ENCODE measurements around the gene LRG1. TPM values are rescaled to one million over a fixed set of nuclear protein-coding genes. Genes with fewer than 3 reads are reported as not detected.

The LRG1 gene
- total and polyA plus RNA-seq, 4 donors, result 57.8 to 1,122 (median 661) TPM

DNA sequence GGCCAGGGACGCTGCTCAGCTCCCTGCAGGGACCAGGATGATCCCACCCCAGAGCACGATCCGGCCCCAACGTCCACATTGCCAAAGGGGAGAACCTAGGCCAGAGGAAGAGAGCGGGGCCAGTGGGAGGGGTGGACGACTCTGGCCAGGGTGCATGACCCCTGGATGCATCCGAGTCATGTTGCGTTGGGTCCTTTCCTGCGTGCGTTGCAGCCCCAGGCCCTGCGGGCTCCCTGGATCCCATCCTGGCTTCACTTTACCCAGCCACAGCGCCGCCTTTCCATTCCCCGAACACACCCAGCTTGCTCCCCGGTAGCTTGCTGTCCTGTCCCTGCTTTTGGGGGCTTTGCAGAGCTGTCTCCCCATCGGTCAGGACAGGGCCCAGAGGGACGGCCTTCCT is 32.0 kb downstream of the LRG1 start:
- no peak overlapping the region for H3K27ac ChIP-seq (ENCODE audit: low read depth in 1 of 2, low read length in 2 of 2)
- H3K4me1 ChIP-seq (ENCODE audit: control insufficient read depth in 4 of 4, insufficient read depth in 4 of 4, low read length in 3 of 4), result no peaks in the 10 kb centered on the region
- H3K9ac ChIP-seq (ENCODE audit: low read depth in 1 of 2, low read length in 2 of 2), result no peak overlapping the region
- 88% methylated on average over 17 of the region's 17 CpGs for WGBS
- H3K4me3 ChIP-seq (ENCODE audit: low read depth in 1 of 3, low read length in 3 of 3), result no peak overlapping the region
- H3K9me3 ChIP-seq (ENCODE audit: control insufficient read depth in 4 of 4, low read length in 3 of 4), result no peaks in the 10 kb centered on the region
- H3K36me3 ChIP-seq (ENCODE audit: control insufficient read depth in 4 of 4, insufficient read depth in 3 of 4, low read depth in 1 of 4, low read length in 3 of 4), result peaks cover 8 to 71% (median 23%) of the 10 kb centered on the region in 4 donors
- DNase-seq (ENCODE audit: low spot score), result no peak
- no peaks in the 10 kb centered on the region for H3K27me3 ChIP-seq (ENCODE audit: control insufficient read depth in 4 of 4, insufficient read depth in 4 of 4, low read length in 3 of 4)
- TF ChIP-seq, protein P1, sequence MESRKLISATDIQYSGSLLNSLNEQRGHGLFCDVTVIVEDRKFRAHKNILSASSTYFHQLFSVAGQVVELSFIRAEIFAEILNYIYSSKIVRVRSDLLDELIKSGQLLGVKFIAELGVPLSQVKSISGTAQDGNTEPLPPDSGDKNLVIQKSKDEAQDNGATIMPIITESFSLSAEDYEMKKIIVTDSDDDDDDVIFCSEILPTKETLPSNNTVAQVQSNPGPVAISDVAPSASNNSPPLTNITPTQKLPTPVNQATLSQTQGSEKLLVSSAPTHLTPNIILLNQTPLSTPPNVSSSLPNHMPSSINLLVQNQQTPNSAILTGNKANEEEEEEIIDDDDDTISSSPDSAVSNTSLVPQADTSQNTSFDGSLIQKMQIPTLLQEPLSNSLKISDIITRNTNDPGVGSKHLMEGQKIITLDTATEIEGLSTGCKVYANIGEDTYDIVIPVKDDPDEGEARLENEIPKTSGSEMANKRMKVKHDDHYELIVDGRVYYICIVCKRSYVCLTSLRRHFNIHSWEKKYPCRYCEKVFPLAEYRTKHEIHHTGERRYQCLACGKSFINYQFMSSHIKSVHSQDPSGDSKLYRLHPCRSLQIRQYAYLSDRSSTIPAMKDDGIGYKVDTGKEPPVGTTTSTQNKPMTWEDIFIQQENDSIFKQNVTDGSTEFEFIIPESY (IDR thresholded peaks at IDR 0.05), result no peak
- TF ChIP-seq GABPA (IDR thresholded peaks at IDR 0.05 in 1 of 2, conservative IDR thresholded peaks at IDR 0.05 in 1 of 2), result no peak
- no peak for TF ChIP-seq FOXA1 (IDR thresholded peaks at IDR 0.05)
- TF ChIP-seq SP1 (IDR thresholded peaks at IDR 0.05), result no peak
- no peak for TF ChIP-seq NR2F2 (IDR thresholded peaks at IDR 0.05)
- TF ChIP-seq, protein P2, sequence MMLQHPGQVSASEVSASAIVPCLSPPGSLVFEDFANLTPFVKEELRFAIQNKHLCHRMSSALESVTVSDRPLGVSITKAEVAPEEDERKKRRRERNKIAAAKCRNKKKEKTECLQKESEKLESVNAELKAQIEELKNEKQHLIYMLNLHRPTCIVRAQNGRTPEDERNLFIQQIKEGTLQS (IDR thresholded peaks at IDR 0.05), result no peak
- TF ChIP-seq, protein P3, sequence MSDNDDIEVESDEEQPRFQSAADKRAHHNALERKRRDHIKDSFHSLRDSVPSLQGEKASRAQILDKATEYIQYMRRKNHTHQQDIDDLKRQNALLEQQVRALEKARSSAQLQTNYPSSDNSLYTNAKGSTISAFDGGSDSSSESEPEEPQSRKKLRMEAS (IDR thresholded peaks at IDR 0.05), result no peak
- no peak for TF ChIP-seq RAD21 (IDR thresholded peaks at IDR 0.05)
- TF ChIP-seq FOXA2 (IDR thresholded peaks at IDR 0.05), result no peak
- TF ChIP-seq HNF4A (conservative IDR thresholded peaks at IDR 0.05), result no peak
- TF ChIP-seq TAF1 (conservative IDR thresholded peaks at IDR 0.05), result no peak
- TF ChIP-seq EGR1 (IDR thresholded peaks at IDR 0.05; ENCODE audit: low read depth in 2 of 2), result no peak
- TF ChIP-seq, protein P4, sequence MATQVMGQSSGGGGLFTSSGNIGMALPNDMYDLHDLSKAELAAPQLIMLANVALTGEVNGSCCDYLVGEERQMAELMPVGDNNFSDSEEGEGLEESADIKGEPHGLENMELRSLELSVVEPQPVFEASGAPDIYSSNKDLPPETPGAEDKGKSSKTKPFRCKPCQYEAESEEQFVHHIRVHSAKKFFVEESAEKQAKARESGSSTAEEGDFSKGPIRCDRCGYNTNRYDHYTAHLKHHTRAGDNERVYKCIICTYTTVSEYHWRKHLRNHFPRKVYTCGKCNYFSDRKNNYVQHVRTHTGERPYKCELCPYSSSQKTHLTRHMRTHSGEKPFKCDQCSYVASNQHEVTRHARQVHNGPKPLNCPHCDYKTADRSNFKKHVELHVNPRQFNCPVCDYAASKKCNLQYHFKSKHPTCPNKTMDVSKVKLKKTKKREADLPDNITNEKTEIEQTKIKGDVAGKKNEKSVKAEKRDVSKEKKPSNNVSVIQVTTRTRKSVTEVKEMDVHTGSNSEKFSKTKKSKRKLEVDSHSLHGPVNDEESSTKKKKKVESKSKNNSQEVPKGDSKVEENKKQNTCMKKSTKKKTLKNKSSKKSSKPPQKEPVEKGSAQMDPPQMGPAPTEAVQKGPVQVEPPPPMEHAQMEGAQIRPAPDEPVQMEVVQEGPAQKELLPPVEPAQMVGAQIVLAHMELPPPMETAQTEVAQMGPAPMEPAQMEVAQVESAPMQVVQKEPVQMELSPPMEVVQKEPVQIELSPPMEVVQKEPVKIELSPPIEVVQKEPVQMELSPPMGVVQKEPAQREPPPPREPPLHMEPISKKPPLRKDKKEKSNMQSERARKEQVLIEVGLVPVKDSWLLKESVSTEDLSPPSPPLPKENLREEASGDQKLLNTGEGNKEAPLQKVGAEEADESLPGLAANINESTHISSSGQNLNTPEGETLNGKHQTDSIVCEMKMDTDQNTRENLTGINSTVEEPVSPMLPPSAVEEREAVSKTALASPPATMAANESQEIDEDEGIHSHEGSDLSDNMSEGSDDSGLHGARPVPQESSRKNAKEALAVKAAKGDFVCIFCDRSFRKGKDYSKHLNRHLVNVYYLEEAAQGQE (IDR thresholded peaks at IDR 0.05), result no peak
- TF ChIP-seq HNF4G (IDR thresholded peaks at IDR 0.05), result no peak
- TF ChIP-seq, protein P5, sequence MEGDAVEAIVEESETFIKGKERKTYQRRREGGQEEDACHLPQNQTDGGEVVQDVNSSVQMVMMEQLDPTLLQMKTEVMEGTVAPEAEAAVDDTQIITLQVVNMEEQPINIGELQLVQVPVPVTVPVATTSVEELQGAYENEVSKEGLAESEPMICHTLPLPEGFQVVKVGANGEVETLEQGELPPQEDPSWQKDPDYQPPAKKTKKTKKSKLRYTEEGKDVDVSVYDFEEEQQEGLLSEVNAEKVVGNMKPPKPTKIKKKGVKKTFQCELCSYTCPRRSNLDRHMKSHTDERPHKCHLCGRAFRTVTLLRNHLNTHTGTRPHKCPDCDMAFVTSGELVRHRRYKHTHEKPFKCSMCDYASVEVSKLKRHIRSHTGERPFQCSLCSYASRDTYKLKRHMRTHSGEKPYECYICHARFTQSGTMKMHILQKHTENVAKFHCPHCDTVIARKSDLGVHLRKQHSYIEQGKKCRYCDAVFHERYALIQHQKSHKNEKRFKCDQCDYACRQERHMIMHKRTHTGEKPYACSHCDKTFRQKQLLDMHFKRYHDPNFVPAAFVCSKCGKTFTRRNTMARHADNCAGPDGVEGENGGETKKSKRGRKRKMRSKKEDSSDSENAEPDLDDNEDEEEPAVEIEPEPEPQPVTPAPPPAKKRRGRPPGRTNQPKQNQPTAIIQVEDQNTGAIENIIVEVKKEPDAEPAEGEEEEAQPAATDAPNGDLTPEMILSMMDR (IDR thresholded peaks at IDR 0.05; ENCODE audit: low read depth, low read length, missing input control), result no peak
- no peak for TF ChIP-seq RXRA (IDR thresholded peaks at IDR 0.05)

DNA sequence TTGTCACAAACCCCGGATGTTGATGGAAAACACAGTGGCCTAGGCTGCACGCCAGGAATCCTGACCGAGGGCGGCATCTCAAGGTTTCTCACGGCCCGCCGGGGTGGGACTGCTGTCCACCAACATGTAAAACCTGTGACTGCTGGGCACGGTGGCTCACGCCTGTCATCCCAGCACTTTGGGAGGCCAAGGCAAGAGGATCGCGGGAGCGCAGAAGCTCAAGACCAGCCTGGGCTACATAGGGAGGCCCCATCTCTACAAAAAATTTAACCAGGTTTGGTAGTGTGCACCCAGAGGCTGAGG is 32.7 kb downstream of the LRG1 start:
- WGBS, result 88% methylated on average over 12 of the region's 12 CpGs
- Histone ChIP-seq H3K27me3 (ENCODE audit: control insufficient read depth in 4 of 4, insufficient read depth in 4 of 4, low read length in 3 of 4) (no peaks in the 10 kb centered on the region), H3K4me3 (ENCODE audit: low read depth in 1 of 3, low read length in 3 of 3) (no peak overlapping the region), H3K9me3 (ENCODE audit: control insufficient read depth in 4 of 4, low read length in 3 of 4) (no peaks in the 10 kb centered on the region), H3K27ac (ENCODE audit: low read depth in 1 of 2, low read length in 2 of 2) (no peak overlapping the region), H3K4me1 (ENCODE audit: control insufficient read depth in 4 of 4, insufficient read depth in 4 of 4, low read length in 3 of 4) (no peaks in the 10 kb centered on the region), H3K9ac (ENCODE audit: low read depth in 1 of 2, low read length in 2 of 2) (no peak overlapping the region), H3K36me3 (ENCODE audit: control insufficient read depth in 4 of 4, insufficient read depth in 3 of 4, low read depth in 1 of 4, low read length in 3 of 4) (peaks cover 8 to 75% (median 20%) of the 10 kb centered on the region in 4 donors)
- no peak for DNase-seq (ENCODE audit: low spot score)
- TF ChIP-seq YY1 (IDR thresholded peaks at IDR 0.05) (no peak), SP1 (IDR thresholded peaks at IDR 0.05) (no peak), RAD21 (IDR thresholded peaks at IDR 0.05) (no peak), EGR1 (IDR thresholded peaks at IDR 0.05; ENCODE audit: low read depth in 2 of 2) (no peak), FOXA2 (IDR thresholded peaks at IDR 0.05) (no peak), FOXA1 (IDR thresholded peaks at IDR 0.05) (no peak), RXRA (IDR thresholded peaks at IDR 0.05) (no peak)
- TF ChIP-seq, protein P3 (IDR thresholded peaks at IDR 0.05), result no peak
- TF ChIP-seq, protein P1 (IDR thresholded peaks at IDR 0.05), result no peak
- TF ChIP-seq, protein P4 (IDR thresholded peaks at IDR 0.05), result no peak
- TF ChIP-seq, protein P2 (IDR thresholded peaks at IDR 0.05), result no peak
